Left kidney (tissue), 2 donors: ENCODE results near the gene SOST. TPM values are rescaled to one million over a fixed set of nuclear protein-coding genes. Genes with fewer than 3 reads are reported as not detected.

Experiments used
- DNase-seq: peaks from one replicate; pipeline ENCODE4 v3.0.0-alpha.2; 2013
- polyA plus RNA-seq: library from polyadenylated mRNA; unstranded; fragments of 120-200 nt; gene quantifications from one replicate; pipeline ENCODE4 v1.2.1, GENCODE V29; 2013; ENCODE audit not compliant: insufficient read length

SOST gene
- polyA plus RNA-seq, 1 donor, result 30.9 TPM

DNA sequence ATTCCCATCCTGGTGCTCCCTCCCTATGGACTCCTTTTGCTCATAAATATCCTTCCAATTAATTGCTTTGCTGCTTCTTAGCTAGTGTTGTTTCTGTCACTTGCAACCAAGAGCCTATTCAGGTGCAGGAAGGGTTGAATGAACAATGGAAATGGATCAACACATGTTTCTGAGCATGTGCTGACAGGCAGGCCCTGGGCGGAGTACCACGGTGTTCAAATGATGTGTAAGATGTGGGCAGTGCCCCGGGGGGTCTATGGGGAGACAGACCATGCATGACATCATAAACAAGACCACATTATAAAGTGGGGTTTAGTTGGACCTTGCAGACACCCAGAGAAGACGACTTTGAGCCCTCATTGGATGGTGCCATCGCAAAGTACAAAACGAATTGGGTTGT lies 48.5 kb downstream of the SOST start:
- DNase-seq, result no peak

DNA sequence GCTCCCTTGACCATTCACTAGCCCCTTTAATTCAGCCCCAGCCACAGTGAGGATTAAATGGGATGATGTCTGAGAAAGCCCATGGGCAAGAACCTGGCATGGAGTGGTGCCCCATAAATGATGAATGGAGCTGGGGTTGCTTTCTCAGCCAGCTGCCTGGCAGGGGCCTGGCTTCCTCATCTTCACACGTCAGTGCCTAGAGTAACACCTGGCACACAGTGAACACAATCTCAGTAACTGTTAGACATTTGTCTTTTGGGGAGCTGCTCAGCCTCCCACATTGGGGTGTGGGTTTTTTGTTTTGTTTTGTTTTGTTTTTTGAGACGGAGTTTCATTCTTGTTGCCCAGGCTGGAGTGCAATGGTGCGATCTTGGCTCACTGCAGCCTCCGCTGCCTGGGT lies 49.4 kb downstream of the SOST start:
- DNase-seq, result no peak

DNA sequence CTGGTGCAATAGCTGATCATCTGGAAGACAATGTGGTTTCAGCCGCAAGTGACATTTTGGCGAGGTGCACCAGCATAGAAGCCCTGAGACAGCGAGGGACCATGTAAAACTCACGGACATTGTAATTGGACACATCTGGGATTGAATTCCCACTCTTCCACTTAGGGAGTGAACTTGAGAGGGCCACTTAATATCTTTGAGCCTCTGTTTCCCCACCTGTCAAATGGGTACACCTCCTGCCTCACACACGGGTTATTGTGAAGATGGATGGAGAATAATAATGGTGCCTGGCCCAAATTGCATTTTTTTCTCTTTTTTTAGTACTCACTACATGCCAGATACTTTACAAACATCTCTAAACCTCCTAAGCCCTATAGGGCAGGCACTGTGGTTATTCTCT lies 51.4 kb downstream of the SOST start:
- no peak for DNase-seq

DNA sequence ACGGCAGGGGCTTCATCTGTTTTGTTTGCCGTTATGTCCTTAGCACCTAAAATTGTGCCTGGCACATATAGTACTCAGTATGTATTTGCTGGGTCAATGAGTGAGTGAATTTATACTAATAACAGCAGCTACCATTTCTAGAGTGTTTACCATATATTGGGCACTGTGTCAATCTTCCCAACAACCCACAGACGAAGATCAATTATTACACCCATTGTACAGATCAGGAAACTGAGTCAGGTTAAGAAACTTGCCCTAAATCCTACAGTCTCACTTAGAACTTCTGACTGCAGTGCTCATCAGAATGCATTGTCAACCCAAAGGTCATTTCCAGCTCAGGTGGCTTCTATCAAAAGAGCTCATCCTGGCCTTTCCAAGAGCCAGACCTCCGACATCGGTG lies 52.4 kb downstream of the SOST start:
- no peak for DNase-seq

Other genes with a start within 250 kb of the SOST start
- 43.6 TPM for gene ETV4, start 212.5 kb downstream of the SOST start, polyA plus RNA-seq
- gene MEOX1, start 96.9 kb downstream of the SOST start, polyA plus RNA-seq, result 15.5 TPM
- gene DUSP3, start 20.2 kb upstream of the SOST start, polyA plus RNA-seq, result 58.5 TPM
- gene CFAP97D1, start 21.6 kb upstream of the SOST start, polyA plus RNA-seq, result 0.10 TPM
- gene MPP3, start 74.4 kb upstream of the SOST start, polyA plus RNA-seq, result 13.6 TPM
- 0.70 TPM for gene CD300LG, start 88.4 kb upstream of the SOST start, polyA plus RNA-seq
- 6.4 TPM for gene MPP2, start 148.7 kb upstream of the SOST start, polyA plus RNA-seq
- 0.45 TPM for gene PPY, start 183.7 kb upstream of the SOST start, polyA plus RNA-seq
- gene PYY, start 195.1 kb upstream of the SOST start, polyA plus RNA-seq, result 0.22 TPM
- 2.0 TPM for gene NAGS, start 245.8 kb upstream of the SOST start, polyA plus RNA-seq